HCT116 (cell line): ENCODE data around the gene PSRC1. TPM values are rescaled to one million over a fixed set of nuclear protein-coding genes. Genes with fewer than 3 reads are reported as not detected.

Source experiments
- ATAC-seq: fragments of 200-7000 bp; cut with Tn5 transposase; 2 replicates; pipeline ENCODE4 v1.9.1; 2020; ENCODE audit warnings: mild to moderate bottlenecking, moderate library complexity
- BruUV-seq: library from RNA; stranded (reverse); fragments of 400-500 nt; replicated peaks from 2 replicates; lab custom pipeline; 2021; lab: Mats Ljungman, UMichigan
- CTCF ChIA-PET: fragments of 300-600 bp; sonication (Branson Sonifier 250); formaldehyde crosslinking; loops from one replicate; lab custom pipeline; 2021; ENCODE audit warnings: antibody characterized with exemption; lab: Charles Lee
- POLR2A ChIA-PET: fragments of 300-600, 350-600 bp; sonication (Branson Sonifier 250); formaldehyde crosslinking; loops from one replicate; lab custom pipeline; 2021; ENCODE audit warnings: antibody characterized with exemption; lab: Charles Lee
- RAD21 ChIA-PET, 2 experiments: fragments of 300-600 bp; sonication (Branson Sonifier 250); formaldehyde crosslinking; loops; one replicate each; lab custom pipeline; 2023; ENCODE audit warnings: low total read pairs in 2 of 2; ENCODE audit not compliant: uncharacterized antibody in 2 of 2, unreplicated experiment in 2 of 2, low non-redundant PET in 1 of 2; lab: Charles Lee
- DNase-seq: peaks from one replicate; pipeline ENCODE4 v3.0.0-alpha.2; 2010; ENCODE audit warnings: low read depth, low spot score
- H2AFZ ChIP-seq: fragments of 200-600 bp; shearing (Covaris generic), sonication (generic); 2 replicates; pipeline ENCODE4 v1.6.1; 2017; ENCODE audit warnings: low read depth, mixed run types, mixed read lengths, antibody characterized with exemption, low read length; ENCODE audit not compliant: poor library complexity, severe bottlenecking
- H3K27ac ChIP-seq: 2 replicates; pipeline ENCODE4 v1.5.1; 2012; ENCODE audit warnings: low read depth, low read length
- H3K27me3 ChIP-seq: fragments of 200-600 bp; sonication (generic); 2 replicates; pipeline ENCODE4 v1.6.1; 2016; ENCODE audit warnings: mixed run types, low read length, mixed read lengths; ENCODE audit not compliant: insufficient read depth
- H3K36me3 ChIP-seq, 2 experiments: fragments of 200-500 bp in 1 of 2; fragments of 200-600 bp in 1 of 2; sonication (Bioruptor generic) in 1 of 2; sonication (generic) in 1 of 2; 2 replicates each; pipeline versions ENCODE4 v1.5.1 to v1.6.1; 2014 to 2016; ENCODE audit warnings: low read length in 2 of 2, inconsistent platforms in 1 of 2, mixed read lengths in 1 of 2, mixed run types in 1 of 2; ENCODE audit not compliant: insufficient read depth in 2 of 2, control insufficient read depth in 1 of 2
- H3K4me1 ChIP-seq, 2 experiments: fragments of 200-600 bp in 1 of 2; sonication (generic) in 1 of 2; 2 replicates each; pipeline versions ENCODE4 v1.5.1 to v1.6.1; 2012 to 2017; ENCODE audit warnings: low read length in 2 of 2, inconsistent platforms in 1 of 2, mild to moderate bottlenecking in 1 of 2, mixed read lengths in 1 of 2, mixed run types in 1 of 2, moderate library complexity in 1 of 2; ENCODE audit not compliant: insufficient read depth in 2 of 2, control insufficient read depth in 1 of 2
- H3K4me2 ChIP-seq: fragments of 200-600 bp; sonication (generic); 2 replicates; pipeline ENCODE4 v1.6.1; 2017; ENCODE audit warnings: mixed run types, low read length, mixed read lengths
- H3K4me3 ChIP-seq, 2 experiments: fragments of 200-600 bp in 1 of 2; sonication (generic) in 1 of 2; replicated peaks in 1 of 2; 2 replicates each; pipeline ENCODE4 v1.5.1; 2011 to 2016; ENCODE audit warnings: low read length in 2 of 2, control low read depth in 1 of 2, low read depth in 1 of 2, mild to moderate bottlenecking in 1 of 2, mixed read lengths in 1 of 2, mixed run types in 1 of 2
- H3K79me2 ChIP-seq: fragments of 200-600 bp; sonication (generic); 2 replicates; pipeline ENCODE4 v1.6.1; 2017; ENCODE audit warnings: mild to moderate bottlenecking, mixed run types, low read length, moderate library complexity, mixed read lengths; ENCODE audit not compliant: insufficient read depth
- H3K9ac ChIP-seq: fragments of 200-600 bp; sonication (generic); 2 replicates; pipeline ENCODE4 v1.6.1; 2016; ENCODE audit warnings: low read length, mixed read lengths
- H3K9me2 ChIP-seq: fragments of 200-600 bp; sonication (generic), shearing (Covaris generic); 2 replicates; pipeline ENCODE4 v1.6.1; 2017; ENCODE audit warnings: mixed run types, mild to moderate bottlenecking, moderate library complexity; ENCODE audit not compliant: insufficient read depth
- H3K9me3 ChIP-seq, 2 experiments: fragments of 200-500 bp in 1 of 2; fragments of 200-600 bp in 1 of 2; sonication (Bioruptor generic) in 1 of 2; sonication (generic) in 1 of 2; 2 replicates each; pipeline ENCODE4 v1.6.1; 2014 to 2017; ENCODE audit warnings: low read length in 2 of 2, mixed read lengths in 2 of 2, inconsistent platforms in 1 of 2, low read depth in 1 of 2, mild to moderate bottlenecking in 1 of 2, mixed run types in 1 of 2, moderate library complexity in 1 of 2; ENCODE audit not compliant: control insufficient read depth in 1 of 2, insufficient read depth in 1 of 2
- H4K20me1 ChIP-seq: fragments of 200-600 bp; sonication (generic), shearing (Covaris generic); 2 replicates; pipeline ENCODE4 v1.6.1; 2017; ENCODE audit warnings: mixed run types, mild to moderate bottlenecking, moderate library complexity; ENCODE audit not compliant: insufficient read depth
- CEBPB ChIP-seq: IDR thresholded peaks from 2 replicates; pipeline ENCODE4 v1.6.1; 2012; ENCODE audit warnings: low read depth
- CTCF ChIP-seq, 3 experiments: fragments of 200-600 bp in 1 of 3; sonication (generic) in 1 of 3; IDR thresholded peaks in 2 of 3; conservative IDR thresholded peaks in 1 of 3; 2 replicates each; pipeline ENCODE4 v1.5.1; 2012 to 2017; ENCODE audit warnings: low read depth in 2 of 3, low read length in 2 of 3, antibody characterized with exemption in 1 of 3, borderline replicate concordance in 1 of 3, control low read depth in 1 of 3, mild to moderate bottlenecking in 1 of 3, mixed read lengths in 1 of 3, mixed run types in 1 of 3, moderate library complexity in 1 of 3; ENCODE audit not compliant: insufficient read depth in 1 of 3
- EGR1 ChIP-seq: IDR thresholded peaks from 2 replicates; pipeline ENCODE4 v1.6.1; 2012; ENCODE audit warnings: low read depth
- ELF1 ChIP-seq: IDR thresholded peaks from 2 replicates; pipeline ENCODE4 v1.6.1; 2012; ENCODE audit warnings: low read depth, borderline replicate concordance
- EZH2 ChIP-seq: fragments of 200-600 bp; sonication (generic); IDR thresholded peaks from 2 replicates; pipeline ENCODE4 v1.6.1; 2017; ENCODE audit warnings: antibody characterized with exemption, mixed run types
- FOSL1 ChIP-seq: IDR thresholded peaks from 2 replicates; pipeline ENCODE4 v1.6.1; 2012; ENCODE audit warnings: low read depth
- JUND ChIP-seq: IDR thresholded peaks from 2 replicates; pipeline ENCODE4 v1.6.1; 2012
- POLR2AphosphoS5 ChIP-seq: IDR thresholded peaks from 2 replicates; pipeline ENCODE4 v1.6.1; 2011; ENCODE audit warnings: mild to moderate bottlenecking, low read depth, low read length, moderate library complexity
- RAD21 ChIP-seq: IDR thresholded peaks from 2 replicates; pipeline ENCODE4 v1.6.1; 2012; ENCODE audit warnings: low read depth, mild to moderate bottlenecking
- REST ChIP-seq: IDR thresholded peaks from 2 replicates; pipeline ENCODE4 v1.6.1; 2012; ENCODE audit warnings: low read depth
- SRF ChIP-seq: IDR thresholded peaks from 2 replicates; pipeline ENCODE4 v1.6.1; 2012; ENCODE audit warnings: low read depth
- TCF7L2 ChIP-seq: IDR thresholded peaks from 2 replicates; pipeline ENCODE4 v1.7.0; 2011; ENCODE audit warnings: borderline replicate concordance, inconsistent platforms; ENCODE audit not compliant: insufficient read depth, insufficient read length; ENCODE audit errors: extremely low read depth
- YY1 ChIP-seq: IDR thresholded peaks from 2 replicates; pipeline ENCODE4 v1.6.1; 2011; ENCODE audit warnings: low read length, low read depth, moderate library complexity, mild to moderate bottlenecking; ENCODE audit not compliant: insufficient replicate concordance; ENCODE audit errors: extremely low read depth
- ZNF274 ChIP-seq: fragments of 200-500 bp; sonication (Bioruptor generic); IDR thresholded peaks from 2 replicates; pipeline ENCODE4 v1.6.1; 2014; ENCODE audit warnings: mild to moderate bottlenecking, low read depth, low read length, inconsistent platforms
- intact Hi-C: fragments of 100-400 bp; cut with micrococcal nuclease; formaldehyde crosslinking; loops from 2 replicates; pipeline ENCODE4 v1.10.0; 2022
- total RNA-seq: library from RNA; stranded (reverse); gene quantifications from one replicate; pipeline ENCODE4 v1.2.1, GENCODE V29; 2021; ENCODE audit not compliant: unreplicated experiment
- TF ChIP-seq, protein P1 (sequence below): IDR thresholded peaks from 2 replicates; pipeline ENCODE4 v1.6.1; 2012
- TF ChIP-seq, protein P2 (sequence below): IDR thresholded peaks from 2 replicates; pipeline ENCODE4 v1.6.1; 2011; ENCODE audit warnings: mild to moderate bottlenecking, low read length, moderate library complexity; ENCODE audit not compliant: insufficient replicate concordance; ENCODE audit errors: extremely low read depth

The PSRC1 gene
- total RNA-seq, 1 experiment from 2014 or later, result 44.8 TPM

DNA sequence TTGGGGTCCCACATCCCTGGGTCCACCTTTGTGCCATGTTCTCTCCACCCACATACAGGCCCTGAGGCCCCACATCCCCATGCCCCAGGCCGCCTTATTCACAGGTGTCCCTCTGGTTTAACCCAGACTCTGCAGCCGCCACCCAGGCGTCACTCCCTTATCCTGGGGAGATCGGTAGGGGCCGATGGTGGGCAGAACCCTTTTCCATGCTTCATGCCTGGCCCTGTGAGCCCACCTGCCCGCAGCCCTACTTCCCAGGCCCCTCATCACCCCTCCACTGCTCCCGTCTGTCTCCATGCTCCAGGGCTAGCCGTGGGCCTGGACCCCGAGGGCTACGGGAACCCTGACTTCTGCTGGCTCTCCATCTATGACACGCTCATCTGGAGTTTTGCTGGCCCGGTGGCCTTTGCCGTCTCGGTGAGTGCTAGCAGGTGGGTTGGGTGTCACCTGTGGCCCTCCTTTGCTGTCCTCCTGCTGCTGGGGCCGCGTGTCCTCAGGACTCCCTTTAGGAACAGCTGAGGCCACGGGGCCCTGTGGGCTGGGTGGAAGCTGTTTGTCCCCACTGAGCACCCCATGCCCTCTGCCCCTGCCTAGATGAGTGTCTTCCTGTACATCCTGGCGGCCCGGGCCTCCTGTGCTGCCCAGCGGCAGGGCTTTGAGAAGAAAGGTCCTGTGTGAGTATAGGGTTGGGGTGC is 12.2 kb downstream of the PSRC1 start (continued):
- TF ChIP-seq EZH2, result no peak
- TF ChIP-seq POLR2AphosphoS5, result no peak
- no peak for TF ChIP-seq YY1
- no peak for TF ChIP-seq EGR1
- no peak for TF ChIP-seq SRF
- TF ChIP-seq, protein P1, sequence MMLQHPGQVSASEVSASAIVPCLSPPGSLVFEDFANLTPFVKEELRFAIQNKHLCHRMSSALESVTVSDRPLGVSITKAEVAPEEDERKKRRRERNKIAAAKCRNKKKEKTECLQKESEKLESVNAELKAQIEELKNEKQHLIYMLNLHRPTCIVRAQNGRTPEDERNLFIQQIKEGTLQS, result no peak
- TF ChIP-seq RAD21, result no peak

DNA sequence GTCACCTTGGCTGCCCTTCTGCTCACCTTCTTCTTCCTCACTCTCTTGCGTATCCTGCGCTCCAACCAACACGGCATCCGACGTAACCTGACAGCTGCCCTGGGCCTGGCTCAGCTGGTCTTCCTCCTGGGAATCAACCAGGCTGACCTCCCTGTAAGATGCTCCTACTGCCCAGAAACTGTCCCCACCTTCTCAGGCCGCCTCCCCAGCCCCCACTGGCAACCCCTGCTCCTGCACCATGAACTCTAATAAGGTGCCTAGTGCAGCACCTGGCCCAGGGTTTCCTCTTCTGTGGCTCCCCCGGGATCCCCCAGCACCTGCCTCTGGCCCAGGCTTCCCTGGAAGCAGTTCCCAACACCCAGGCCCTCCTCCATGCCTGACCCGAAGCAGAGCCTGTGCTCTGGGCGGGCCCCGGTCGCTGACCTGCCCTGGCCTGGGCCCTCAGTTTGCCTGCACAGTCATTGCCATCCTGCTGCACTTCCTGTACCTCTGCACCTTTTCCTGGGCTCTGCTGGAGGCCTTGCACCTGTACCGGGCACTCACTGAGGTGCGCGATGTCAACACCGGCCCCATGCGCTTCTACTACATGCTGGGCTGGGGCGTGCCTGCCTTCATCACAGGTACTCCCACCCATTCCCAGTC is 12.8 kb downstream of the PSRC1 start:
- BruUV-seq, result no TSS peak
- Histone ChIP-seq H3K9me3 (no peaks in the 10 kb centered on the region), H3K4me1 (peaks cover 24 to 25% of the 10 kb centered on the region in 2 experiments), H3K4me2 (no peak overlapping the region), H3K27me3 (no peaks in the 10 kb centered on the region), H4K20me1 (no peaks in the 10 kb centered on the region), H3K9me2 (no peaks in the 10 kb centered on the region), H3K9ac (no peak overlapping the region), H3K36me3 (peaks cover 0 to 2% of the 10 kb centered on the region in 2 experiments; a peak in 1 of 4 replicates), H3K79me2 (no peaks in the 10 kb centered on the region), H3K27ac (no peak overlapping the region), H2AFZ (no peak overlapping the region), H3K4me3 (no peak overlapping the region)
- RAD21 ChIA-PET, result no interaction called here
- POLR2A ChIA-PET, result no interaction called here
- ATAC-seq, result no peak
- CTCF ChIA-PET, result no interaction called here
- intact Hi-C loops, result no loop called here
- DNase-seq, result no peak
- TF ChIP-seq TCF7L2 (no peak), FOSL1 (no peak), JUND (no peak), ZNF274 (no peak), EGR1 (no peak), ELF1 (no peak), POLR2AphosphoS5 (no peak), CEBPB (no peak), CTCF (IDR thresholded peaks at IDR 0.05 in 2 of 3, conservative IDR thresholded peaks at IDR 0.05 in 1 of 3; ENCODE audit: borderline replicate concordance in 1 of 3, insufficient read depth in 1 of 3, low read depth in 2 of 3, low read length in 2 of 3) (no peak), REST (no peak), RAD21 (no peak)
- TF ChIP-seq, protein P2, sequence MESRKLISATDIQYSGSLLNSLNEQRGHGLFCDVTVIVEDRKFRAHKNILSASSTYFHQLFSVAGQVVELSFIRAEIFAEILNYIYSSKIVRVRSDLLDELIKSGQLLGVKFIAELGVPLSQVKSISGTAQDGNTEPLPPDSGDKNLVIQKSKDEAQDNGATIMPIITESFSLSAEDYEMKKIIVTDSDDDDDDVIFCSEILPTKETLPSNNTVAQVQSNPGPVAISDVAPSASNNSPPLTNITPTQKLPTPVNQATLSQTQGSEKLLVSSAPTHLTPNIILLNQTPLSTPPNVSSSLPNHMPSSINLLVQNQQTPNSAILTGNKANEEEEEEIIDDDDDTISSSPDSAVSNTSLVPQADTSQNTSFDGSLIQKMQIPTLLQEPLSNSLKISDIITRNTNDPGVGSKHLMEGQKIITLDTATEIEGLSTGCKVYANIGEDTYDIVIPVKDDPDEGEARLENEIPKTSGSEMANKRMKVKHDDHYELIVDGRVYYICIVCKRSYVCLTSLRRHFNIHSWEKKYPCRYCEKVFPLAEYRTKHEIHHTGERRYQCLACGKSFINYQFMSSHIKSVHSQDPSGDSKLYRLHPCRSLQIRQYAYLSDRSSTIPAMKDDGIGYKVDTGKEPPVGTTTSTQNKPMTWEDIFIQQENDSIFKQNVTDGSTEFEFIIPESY, result no peak
